ENCODE data around the gene ACTL7B. TPM values are rescaled to one million over a fixed set of nuclear protein-coding genes. Genes with fewer than 3 reads are reported as not detected.

ACTL7B gene
- total RNA-seq, 2 experiments from 2014 or later, result 0.08 to 0.25 TPM

GRCh38 chr9:108812396-108813025, 43.3 kb downstream of the ACTL7B start:
- intact Hi-C loops (cut with DNase I, micrococcal nuclease), result no loop called here
- Histone ChIP-seq H3K4me3 (ENCODE audit: low read length) (no peak overlapping the region), H3K27me3 (ENCODE audit: control insufficient read depth in 1 of 2, insufficient read depth in 2 of 2, low read length in 2 of 2) (peaks cover 11 to 12% of the 10 kb centered on the region in 2 experiments), H3K9me3 (ENCODE audit: control insufficient read depth in 1 of 2, insufficient read depth in 1 of 2, low read length in 2 of 2) (no peaks in the 10 kb centered on the region), H3K27ac (ENCODE audit: low read depth in 1 of 2, low read length in 2 of 2) (no peak overlapping the region), H3K4me1 (ENCODE audit: insufficient read depth, low read length) (no peaks in the 10 kb centered on the region), H3K36me3 (ENCODE audit: insufficient read depth, low read length) (no peaks in the 10 kb centered on the region)
- H3K36me3 Mint-ChIP-seq (ENCODE audit: low read depth), result no peaks in the 10 kb centered on the region
- no peak for TF ChIP-seq CTCF (IDR thresholded peaks at IDR 0.05)
- H3K27me3 Mint-ChIP-seq, result peaks cover 46% of the 10 kb centered on the region
- H3K4me1 Mint-ChIP-seq (ENCODE audit: low read depth), result no peaks in the 10 kb centered on the region
- H3K9me3 Mint-ChIP-seq, result peaks cover 2% of the 10 kb centered on the region
- ATAC-seq (ENCODE audit: poor library complexity), result no peak
- ChIA-PET CTCF (no interaction called here), POLR2A (no interaction called here)
- H3K27ac Mint-ChIP-seq, result no peak overlapping the region
- no peak overlapping the region for H3K4me3 Mint-ChIP-seq
- DNase-seq, result no peak

- H3K27ac Mint-ChIP-seq, result no peak overlapping the region
- peaks cover under 1% of the 10 kb centered on the region for H3K9me3 Mint-ChIP-seq
- CTCF ChIA-PET, result no interaction called here
Measured at GRCh38 chr9:108811944-108812343, 43.8 kb downstream of the ACTL7B start.

GRCh38 chr9:108809269-108809668, 46.5 kb downstream of the ACTL7B start:
- Histone ChIP-seq H3K4me1 (ENCODE audit: insufficient read depth, low read length) (no peaks in the 10 kb centered on the region), H3K27ac (ENCODE audit: low read depth in 1 of 2, low read length in 2 of 2) (no peak overlapping the region), H3K9me3 (ENCODE audit: control insufficient read depth in 1 of 2, insufficient read depth in 1 of 2, low read length in 2 of 2) (no peaks in the 10 kb centered on the region), H3K36me3 (ENCODE audit: insufficient read depth, low read length) (no peaks in the 10 kb centered on the region), H3K27me3 (ENCODE audit: control insufficient read depth in 1 of 2, insufficient read depth in 2 of 2, low read length in 2 of 2) (peaks cover 0 to 7% of the 10 kb centered on the region in 2 experiments), H3K4me3 (ENCODE audit: low read length) (no peak overlapping the region)
- H3K4me3 Mint-ChIP-seq, result no peak overlapping the region
- H3K27me3 Mint-ChIP-seq, result peaks cover 32% of the 10 kb centered on the region
- no peaks in the 10 kb centered on the region for H3K9me3 Mint-ChIP-seq
- CTCF ChIA-PET, result interaction anchor here (0.7 kb wide), 1 partner anchor 12 kb away, joined by 3 read pairs; no protein-coding TSS in a partner anchor
- no peak overlapping the region for H3K27ac Mint-ChIP-seq
- no peaks in the 10 kb centered on the region for H3K36me3 Mint-ChIP-seq (ENCODE audit: low read depth)
- POLR2A ChIA-PET, result no interaction called here
- intact Hi-C loops (cut with DNase I, micrococcal nuclease), result no loop called here
- no peaks in the 10 kb centered on the region for H3K4me1 Mint-ChIP-seq (ENCODE audit: low read depth)
- ATAC-seq (ENCODE audit: poor library complexity) (no peak), DNase-seq (no peak)
- TF ChIP-seq CTCF (IDR thresholded peaks at IDR 0.05), result no peak

More at GRCh38 chr9:108811944-108812343, 43.8 kb downstream of the ACTL7B start:
- Mint-ChIP-seq H3K36me3 (ENCODE audit: low read depth) (no peaks in the 10 kb centered on the region), H3K4me3 (no peak overlapping the region), H3K27me3 (peaks cover 48% of the 10 kb centered on the region), H3K4me1 (ENCODE audit: low read depth) (no peaks in the 10 kb centered on the region)
- H3K36me3 ChIP-seq (ENCODE audit: insufficient read depth, low read length), result no peaks in the 10 kb centered on the region
- DNase-seq (no peak), ATAC-seq (ENCODE audit: poor library complexity) (no peak)
- H3K4me1 ChIP-seq (ENCODE audit: insufficient read depth, low read length), result no peaks in the 10 kb centered on the region
- POLR2A ChIA-PET, result no interaction called here
- no peak overlapping the region for H3K4me3 ChIP-seq (ENCODE audit: low read length)
- peaks cover 11 to 13% of the 10 kb centered on the region in 2 experiments for H3K27me3 ChIP-seq (ENCODE audit: control insufficient read depth in 1 of 2, insufficient read depth in 2 of 2, low read length in 2 of 2)
- H3K27ac ChIP-seq (ENCODE audit: low read depth in 1 of 2, low read length in 2 of 2), result no peak overlapping the region
- no peaks in the 10 kb centered on the region for H3K9me3 ChIP-seq (ENCODE audit: control insufficient read depth in 1 of 2, insufficient read depth in 1 of 2, low read length in 2 of 2)
- intact Hi-C loops (cut with DNase I, micrococcal nuclease), result no loop called here
- TF ChIP-seq CTCF (IDR thresholded peaks at IDR 0.05), result no peak

Other genes starting within 250 kb of the ACTL7B start
- not detected for gene ACTL7A, start 6.3 kb upstream of the ACTL7B start, total RNA-seq
- 10 to 100 TPM; 19.2 to 20.8 TPM for gene ELP1, start 78.1 kb upstream of the ACTL7B start, total RNA-seq
- gene ABITRAM, start 78.4 kb upstream of the ACTL7B start, total RNA-seq, result 10 to 100 TPM; 10.4 to 11.7 TPM
- 1 to 10 TPM; 4.9 to 5.3 TPM for gene CTNNAL1, start 157.5 kb upstream of the ACTL7B start, total RNA-seq